ENCODE measurements around the gene GRIPAP1.

The GRIPAP1 gene

DNA sequence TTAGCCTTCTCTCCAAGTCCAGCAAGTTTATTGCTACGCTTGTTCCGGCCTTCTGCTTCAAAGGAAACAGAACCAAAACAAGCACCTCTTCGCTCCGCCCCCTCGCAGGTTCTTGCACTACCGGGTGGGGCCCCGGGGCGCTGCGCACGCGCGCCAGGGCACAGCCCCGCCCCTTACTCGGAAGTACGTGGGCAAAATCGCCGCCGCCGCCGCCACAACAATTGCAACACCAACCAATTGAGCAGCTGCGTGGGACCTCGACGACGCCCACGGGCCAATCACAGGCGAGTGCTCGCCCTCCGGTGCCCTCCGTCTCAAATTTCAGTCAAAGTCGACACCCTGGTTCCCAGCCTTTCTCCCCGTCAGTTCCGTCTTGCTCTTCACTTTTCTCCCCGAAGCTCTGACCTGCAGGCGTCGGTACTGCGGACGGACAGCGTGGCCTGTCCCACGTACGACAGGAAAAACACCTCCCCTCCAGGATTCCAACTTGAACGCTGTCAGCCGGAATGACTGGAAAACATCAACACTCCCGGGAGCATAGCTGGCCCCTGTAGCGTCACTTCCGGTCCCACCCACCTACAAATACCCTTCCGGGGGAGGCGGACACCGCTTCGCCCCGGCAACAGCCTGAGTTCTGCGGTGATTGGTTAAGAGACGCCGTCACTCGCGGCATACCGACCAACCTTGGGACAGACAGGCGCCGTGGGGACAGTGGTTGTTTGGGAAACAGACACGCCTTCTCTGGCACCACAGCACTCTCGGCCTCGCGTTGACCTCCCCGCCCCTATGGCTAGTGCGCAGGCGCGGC is 44.0 kb downstream of the GRIPAP1 start:
- peak; percentile 80 to 87 for DNase-seq

DNA sequence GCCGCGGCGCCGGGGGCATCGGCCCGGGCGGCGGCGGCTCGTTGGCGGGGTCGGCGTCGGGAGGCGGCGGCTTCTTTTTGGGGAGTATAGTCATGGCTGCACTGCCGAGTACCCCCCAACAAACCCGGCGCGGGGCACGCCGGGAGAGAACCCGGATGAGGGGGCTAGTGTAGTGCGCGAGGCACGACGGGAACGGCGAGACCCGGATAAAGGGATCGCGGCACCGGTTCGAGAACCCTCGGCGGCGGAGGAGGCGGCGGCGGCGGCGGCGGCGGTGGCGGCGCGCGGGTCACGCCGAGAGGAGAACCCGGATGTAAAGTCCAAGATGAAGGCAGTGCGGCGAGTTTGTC is 44.6 kb downstream of the GRIPAP1 start, which contains the start of gene OTUD5:
OTUD5 (minus strand) TSS at position 131 of the 350 bp plus-strand sequence; CDS start at position 94, 37 bp downstream.
- no peak for DNase-seq

DNA sequence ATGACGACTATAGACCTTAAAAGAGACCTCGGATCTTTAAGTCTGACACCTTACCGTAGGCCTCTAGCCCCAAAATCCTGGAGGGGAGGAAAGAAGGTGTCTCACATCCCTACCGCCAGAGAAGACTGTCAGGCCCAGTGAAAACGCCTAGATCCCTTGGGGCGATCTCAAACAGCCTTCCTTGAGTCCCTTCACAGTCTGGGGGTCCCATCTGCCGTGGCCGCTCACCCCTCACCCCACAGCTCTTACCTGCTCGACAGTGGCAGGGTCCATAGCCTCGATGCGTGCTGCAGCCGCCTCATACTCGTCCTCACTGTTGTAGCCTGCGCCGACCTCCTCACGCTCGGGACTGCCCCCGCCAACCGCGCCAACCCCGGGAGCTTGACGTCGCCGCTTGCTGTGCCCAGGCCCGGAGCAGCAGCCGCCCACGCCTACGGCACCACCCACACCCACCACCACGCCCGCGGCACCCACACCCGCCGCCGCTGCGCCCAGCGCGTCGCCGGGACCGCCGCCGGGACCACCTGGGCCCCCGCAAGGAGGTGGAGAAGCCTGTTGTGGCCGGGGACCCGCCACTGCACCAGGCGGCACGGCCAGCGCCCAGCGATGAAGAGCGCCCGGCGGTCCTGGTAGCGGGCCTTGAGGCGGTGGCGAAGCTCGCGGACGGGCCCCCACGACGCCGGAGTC is 45.2 kb downstream of the GRIPAP1 start:
- no peak for DNase-seq

DNA sequence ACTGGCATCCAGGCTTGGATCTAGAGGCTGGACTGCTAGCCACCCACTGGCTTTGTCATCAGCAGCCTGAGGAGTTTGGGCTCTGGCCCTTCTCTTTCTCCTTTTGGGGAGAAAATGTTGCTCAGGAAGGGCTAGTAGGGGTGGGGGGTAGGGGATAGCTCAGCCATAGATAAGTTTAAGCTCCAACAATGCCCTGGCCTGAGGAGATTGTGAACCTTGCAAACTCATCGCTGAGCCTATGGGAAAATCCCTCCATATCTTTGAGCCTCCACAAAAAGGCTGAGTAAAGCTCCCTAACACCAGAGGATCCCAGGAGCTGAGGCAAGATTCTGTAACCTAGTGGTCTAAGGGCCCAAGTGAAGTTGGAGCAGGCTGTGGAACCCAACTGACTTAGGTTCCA is 53.5 kb downstream of the GRIPAP1 start:
- DNase-seq: no peak

DNA sequence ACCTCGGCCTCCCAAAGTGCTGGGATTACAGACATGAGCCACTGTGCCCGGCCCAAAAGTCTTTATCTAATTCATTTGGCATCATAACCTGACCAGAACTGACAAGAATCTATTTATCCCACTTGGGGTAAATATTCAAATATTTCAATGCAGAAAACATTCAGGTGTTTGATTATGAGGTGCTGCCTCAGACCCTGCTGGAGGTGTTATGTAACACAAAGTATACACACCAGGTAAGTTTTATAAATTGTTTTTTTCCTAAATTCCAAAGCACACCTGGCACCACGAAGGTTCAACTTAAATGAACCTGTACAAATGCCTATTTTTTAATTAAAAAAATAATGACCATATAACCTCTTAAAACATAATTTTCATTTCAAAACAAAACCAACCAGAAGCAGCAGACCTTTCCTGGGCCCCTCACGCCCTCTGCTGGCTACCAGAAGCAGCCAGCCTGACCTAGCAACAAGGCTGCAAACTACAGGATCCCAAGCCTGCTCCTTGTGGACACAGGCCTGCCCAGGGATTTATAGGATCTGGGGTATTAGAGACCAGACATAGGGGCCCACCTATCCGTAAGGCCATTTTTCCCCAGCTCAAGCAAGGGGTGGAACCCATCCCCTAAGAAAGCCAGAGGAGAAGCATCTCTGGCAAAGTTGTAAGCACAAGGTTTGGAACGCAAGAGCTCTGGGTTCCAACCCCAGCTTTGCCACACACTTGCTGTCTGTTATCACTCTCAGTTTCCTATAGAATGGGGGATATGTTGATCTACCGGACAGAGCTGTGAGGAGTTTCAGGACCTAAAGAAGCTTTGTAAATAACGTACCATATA is 56.3 kb downstream of the GRIPAP1 start:
- peak in 1 of 2 experiments; percentile 3 for DNase-seq

DNA sequence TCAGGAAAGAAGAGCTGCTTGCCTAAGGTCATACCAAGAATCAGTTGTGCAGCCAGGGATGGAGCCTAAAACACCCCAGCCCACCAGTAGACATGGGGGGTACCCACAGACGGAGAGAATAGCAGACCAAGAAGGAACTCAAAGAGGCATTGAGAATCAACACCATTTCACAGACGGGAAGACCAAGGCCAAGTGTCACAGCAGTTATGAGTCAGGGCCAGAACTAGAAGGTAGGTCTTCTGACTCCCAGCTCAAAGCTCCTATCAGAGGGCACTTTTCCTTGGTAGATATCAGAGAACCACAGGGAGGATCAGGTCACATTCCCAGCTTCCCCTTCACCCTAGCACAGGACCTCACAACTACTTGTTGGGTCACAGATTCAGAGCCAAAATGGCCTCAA is 59.2 kb downstream of the GRIPAP1 start:
- no peak for DNase-seq

DNA sequence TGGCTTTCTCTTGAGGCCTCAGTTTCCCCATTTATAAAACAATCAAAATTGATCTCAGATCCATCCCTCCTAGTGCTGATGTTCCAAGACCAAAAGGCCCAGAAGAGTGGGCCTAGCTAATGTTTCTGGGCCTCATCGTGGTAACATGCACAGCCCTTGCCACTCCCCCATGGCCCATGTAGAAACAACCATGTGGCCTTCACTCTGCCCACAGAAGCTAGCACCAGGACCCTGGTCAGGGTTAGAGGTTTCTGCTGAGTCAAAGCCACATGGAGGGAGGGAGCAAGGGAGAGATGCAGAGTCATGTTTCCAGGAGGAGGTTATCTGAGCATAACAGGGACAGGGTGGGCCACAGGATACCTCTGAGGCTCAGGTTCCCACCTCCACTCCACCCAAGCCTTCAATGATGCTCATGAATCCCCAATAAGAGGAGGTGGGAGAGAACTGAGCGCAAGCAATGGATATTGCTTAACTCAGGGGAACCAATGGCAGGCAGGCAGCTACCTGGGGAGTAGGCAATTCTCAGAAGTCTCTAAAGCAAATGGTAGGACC is 61.6 kb downstream of the GRIPAP1 start:
- DNase-seq: no peak

DNA sequence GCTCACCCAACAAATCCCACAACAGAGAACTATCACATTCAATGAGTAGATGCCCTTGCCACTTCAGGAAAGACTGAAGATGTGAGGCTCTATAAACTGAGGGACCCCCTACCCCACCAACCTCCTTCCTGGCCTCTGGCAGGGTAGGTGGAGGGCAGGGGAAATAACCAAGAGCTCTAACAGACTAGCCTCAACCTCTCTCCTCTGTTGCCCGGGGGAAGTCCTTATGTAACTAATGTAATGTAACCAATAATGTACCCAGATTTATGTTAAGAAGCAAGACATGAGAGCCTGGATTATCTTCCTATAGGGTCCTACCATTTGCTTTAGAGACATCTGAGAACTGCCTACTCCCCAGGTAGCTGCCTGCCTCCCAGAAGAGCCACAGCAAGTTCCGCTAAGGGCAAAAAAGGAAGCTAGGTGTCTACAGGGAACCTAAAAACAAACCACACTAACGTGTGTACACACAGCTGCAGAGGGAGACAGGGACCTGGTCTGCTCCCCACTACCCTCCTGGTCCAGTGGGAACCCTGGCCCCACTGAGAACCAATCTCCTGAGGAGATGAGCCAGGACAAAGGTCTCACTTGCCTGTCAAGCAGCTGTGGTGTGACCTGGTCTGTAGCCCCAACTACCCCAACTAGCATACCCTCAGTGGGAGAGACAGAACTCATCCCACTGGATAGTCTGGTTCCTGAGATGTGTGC is 62.4 kb downstream of the GRIPAP1 start:
- no peak for DNase-seq

DNA sequence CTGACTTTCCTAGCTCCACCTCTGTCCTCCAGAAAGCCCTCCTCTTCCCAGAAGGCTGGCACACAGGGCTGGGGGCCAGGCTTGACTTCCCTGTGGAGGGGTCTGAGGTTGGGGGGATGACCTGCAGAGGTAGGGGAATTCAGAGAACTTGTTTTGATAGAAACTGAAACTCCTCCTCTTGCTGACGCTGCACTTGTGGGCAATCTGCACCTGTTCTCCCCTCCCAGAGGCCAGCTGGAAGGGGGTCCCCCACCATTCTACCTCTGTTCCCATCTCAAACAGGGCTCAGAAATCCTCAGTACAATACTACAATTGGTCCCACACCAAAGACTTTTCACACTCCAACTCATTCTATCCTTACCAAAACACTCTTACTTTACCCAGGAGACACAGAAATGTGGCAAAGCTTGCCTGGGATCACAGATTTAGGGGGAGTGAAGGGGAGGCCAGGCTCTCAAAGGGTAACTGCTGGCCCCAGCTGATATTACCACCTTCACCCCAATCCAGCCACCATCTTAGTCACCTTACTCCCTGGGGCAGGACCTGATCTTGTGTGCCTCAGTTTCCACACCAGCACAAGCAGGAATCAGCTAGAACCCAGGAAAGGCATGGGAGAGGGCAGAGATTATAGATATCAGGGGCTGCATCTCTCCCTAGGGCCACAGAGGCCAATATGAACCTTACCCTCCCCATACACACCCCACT is 63.2 kb downstream of the GRIPAP1 start:
- DNase-seq: no peak

DNA sequence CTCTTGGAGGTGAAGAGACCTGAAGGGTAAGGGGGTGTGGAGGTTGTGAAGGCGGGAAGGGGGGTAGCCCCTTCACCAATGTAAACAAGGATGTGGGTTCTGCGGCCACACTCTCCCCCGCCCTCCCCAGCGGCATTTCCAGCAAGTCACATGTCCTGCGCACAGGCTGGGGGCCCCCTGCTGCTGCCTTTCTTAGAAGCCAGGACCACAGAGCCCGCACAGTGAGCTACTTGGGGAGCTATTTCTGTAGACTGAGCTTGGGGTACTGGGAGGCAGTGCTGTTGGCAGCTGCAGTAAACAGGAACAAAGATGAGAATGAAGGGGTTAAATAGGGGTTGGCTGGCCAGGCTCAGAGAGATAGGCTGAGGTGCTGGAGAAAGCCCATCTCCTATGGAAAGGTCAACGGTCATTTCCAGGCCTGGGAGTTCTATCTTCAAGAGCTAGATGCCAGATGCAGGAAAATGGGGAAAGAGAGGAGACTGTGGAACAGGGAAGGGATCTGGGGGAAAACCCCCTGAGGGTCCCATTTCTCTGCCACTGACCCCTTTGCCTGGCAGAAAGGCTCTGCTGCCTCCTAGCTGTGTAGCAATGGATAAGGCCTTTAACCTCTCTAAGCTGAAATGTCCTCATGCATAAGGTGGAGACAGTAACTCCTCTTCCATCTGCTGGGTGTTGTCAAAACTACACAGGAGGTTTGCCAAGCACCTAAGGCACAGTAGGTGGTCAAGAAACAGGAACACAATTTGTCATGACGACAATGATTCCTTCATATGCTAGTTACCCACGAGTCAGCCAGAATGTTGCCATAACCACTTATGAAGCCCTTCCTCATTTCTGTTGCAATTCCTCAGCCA is 64.8 kb downstream of the GRIPAP1 start:
- DNase-seq: no peak

DNA sequence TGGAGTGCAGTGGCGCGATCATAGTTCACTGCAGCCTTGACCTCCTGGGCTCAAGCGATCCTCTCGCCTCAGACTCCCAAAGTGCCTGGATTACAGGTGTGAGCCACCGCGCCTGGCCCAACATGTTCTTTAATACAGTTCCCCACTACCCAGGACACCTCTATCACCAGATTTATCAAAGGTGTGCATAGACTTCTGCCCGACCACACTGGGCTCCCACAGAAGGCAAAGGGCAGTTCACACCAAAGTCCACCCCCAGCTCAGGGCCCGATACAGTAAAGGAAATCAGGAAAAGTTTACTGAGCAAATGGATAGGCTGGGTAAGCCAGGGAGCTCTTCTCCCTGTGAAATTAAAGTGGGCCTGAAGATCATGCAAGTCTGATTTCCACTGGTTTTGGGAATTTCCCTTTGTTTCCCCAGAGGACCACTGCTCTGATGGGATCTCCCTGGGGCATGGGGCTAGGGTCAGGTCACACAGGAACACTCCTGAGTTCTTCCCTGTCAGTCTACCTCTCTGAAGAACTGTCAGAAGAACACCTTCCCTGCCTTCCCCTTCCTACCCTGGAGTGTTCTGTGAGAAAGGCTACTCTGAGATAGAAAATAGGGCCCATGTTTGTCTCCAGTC is 65.5 kb downstream of the GRIPAP1 start:
- no peak for DNase-seq

DNA sequence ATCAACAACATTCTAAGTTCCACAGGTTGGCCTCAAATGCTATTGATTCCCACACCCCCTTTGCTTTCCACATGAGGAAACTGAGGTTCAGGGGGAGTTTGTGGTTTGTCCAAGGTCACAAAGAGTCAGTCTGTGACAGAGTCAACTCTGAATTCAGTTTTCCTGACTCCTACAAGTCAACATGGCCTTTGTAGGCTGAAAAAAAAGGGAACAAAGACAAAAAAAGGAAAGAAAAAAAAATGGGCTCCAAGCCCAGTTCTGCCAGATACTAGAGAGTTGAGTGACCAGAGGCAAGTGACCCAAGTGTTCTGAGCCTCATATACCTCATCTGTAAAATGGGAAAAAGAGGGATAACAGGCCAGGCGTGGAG is 66.8 kb downstream of the GRIPAP1 start:
- no peak for DNase-seq

DNA sequence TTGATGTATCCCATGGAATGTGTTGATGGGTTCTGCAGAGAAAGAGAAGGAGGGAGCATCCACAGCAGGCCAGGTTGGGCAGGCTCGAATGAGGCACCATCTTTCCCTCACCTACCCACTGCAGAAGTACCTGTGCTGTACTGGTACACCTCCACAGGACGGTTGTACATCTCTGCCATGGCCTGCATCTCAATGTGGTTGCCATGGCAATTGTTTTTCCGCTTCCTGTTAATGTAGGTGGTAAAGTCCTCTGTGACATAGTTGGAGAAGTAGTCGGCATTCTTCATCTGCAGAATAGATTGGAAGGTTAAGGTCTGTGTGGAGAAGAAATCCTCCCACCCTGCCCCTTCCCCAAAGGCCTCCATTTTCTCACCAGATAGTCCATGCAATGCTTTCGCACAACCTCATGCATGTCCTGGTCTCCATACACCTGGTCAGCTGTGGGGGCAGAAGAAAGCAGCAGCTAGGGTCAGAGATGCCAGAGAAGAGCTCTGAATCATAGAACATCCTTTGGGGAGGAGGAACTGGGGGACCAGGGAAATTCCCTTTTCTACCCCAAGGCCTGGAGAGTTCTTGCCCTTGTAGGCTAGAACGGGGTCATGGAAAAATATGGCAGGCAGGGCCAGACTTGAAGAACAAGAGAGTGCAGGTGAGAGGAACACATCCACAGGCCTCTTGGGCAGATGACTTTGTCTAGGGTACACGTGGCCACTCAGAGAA is 67.3 kb downstream of the GRIPAP1 start:
- DNase-seq: no peak

DNA sequence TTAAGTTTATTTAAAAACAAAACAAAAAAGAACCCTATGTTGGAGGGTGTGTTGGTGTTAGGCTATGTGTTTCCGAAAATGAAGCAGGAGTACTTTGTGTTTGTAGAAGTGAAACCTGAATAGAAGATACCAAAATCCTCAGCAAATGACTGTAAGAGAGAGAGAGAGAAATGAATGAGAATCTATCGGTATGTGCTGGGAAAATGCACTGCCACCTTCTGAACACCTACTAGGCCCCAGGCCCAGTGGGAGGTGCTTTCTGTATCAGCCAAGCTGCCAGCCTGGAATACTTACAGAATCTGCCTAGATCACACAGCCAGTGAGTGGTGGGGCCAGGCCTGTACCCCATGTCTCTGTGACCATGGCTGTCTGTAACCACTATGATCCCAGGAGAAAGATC is 68.3 kb downstream of the GRIPAP1 start:
- DNase-seq: no peak

DNA sequence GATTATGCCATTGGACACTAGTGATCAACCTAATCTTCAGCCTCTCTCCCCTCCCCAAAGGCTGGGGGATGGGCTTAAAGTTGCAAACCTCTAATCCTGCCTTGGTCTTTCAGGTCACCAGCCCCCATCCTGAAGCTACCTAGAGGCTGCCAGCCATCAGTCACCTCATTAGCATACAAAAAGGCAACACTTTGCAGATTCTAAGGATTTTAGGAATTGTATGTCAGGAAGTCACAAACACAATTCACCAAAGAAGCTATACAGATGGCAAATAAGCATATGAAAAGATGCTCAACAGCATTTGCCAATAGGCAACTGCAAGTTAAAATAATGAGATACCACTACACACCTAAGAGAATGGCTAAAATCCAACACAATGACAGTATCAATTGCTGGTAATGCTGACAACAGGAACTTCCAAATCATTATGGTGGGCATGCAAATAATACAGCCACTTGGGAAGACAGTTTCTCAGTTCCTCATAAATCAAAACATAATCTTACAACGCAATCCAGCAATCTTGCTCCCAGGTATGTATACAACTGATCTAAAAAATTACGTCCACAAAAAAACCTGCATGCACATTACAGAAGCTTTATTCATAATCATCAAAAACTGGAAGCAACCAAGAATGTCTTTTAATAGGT is 74.2 kb downstream of the GRIPAP1 start:
- DNase-seq: no peak

DNA sequence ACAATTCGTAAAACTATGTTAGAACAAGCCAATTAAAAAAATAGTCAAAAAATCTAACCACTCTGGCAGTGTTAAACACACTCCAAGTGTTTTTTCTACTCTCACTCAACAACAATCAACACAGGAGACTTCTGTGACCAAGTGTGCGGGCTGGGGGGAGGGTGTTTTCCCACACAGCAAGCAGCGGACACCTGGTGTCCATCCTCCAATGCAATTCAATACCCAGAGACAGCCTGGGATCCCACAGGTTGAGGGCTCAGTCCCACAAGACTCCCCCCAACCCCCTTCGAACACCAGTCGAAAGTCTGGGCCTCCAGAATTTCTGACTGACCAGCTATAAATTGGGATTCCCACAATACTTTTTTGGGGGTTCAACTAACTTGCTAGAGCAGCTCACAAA is 74.9 kb downstream of the GRIPAP1 start:
- no peak for DNase-seq

DNA sequence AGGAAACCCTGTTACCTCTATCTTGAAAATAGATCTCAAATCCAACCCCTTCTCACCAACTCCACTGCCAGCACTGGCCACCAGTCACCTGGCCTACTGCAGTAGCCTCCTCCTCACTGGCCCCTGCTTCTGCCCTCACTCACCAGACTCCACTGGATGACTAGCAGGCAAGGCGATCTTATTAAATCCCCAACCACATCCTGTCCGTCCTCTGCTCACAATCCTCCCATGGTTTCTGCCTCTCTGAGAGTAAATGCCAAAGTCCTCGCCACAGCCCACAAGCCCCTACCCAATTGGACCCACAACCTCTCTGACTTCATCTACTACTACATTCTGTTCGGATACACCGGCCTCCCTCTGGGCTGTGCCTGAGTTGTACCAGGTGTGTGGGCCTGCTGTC is 77.8 kb downstream of the GRIPAP1 start:
- no peak for DNase-seq

DNA sequence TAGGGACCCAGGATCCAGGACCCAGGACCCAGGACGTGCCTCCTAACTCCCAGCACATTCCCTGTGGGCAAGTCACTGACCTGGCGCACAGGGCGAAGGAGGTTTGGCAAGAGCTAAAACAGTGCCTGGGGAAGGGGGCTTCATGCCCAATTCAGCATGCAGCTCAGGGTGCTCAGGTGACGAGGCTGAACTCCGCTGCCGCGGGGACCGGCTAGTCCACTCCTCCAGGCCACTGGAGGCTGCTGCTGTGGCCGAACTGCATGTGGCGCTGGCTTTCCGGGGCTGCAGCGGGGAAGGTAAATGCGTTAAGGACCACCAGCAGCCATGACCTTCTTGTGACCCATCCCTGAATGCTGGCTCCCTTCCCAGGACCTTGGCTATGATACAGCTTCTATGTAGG is 78.3 kb downstream of the GRIPAP1 start:
- DNase-seq: no peak

Data from cerebellar nuclear complex (tissue), 1 donor.